GM12878 (cell line): ENCODE data around the gene DSTYK. TPM values are rescaled to one million over a fixed set of nuclear protein-coding genes. Genes with fewer than 3 reads are reported as not detected.

ENCODE experiments used
- CEBPB ChIP-seq, 2 experiments: fragments of 150-350 bp in 1 of 2; IDR thresholded peaks; 2 replicates each; pipeline ENCODE4 v1.6.1; 2012 to 2014; ENCODE audit warnings: low read depth in 2 of 2, low read length in 2 of 2, borderline replicate concordance in 1 of 2, inconsistent platforms in 1 of 2
- KDM1A ChIP-seq: fragments of 200-600 bp; sonication (generic); IDR thresholded peaks from 2 replicates; pipeline ENCODE4 v1.6.1; 2016; ENCODE audit warnings: borderline replicate concordance
- KLF5 ChIP-seq: fragments of 450-650 bp; IDR thresholded peaks from 2 replicates; pipeline ENCODE4 v1.6.1; 2014; ENCODE audit warnings: mild to moderate bottlenecking; ENCODE audit not compliant: partially characterized antibody
- NFIC ChIP-seq: IDR thresholded peaks from 2 replicates; pipeline ENCODE4 v1.6.1; 2012; ENCODE audit warnings: low read depth, mild to moderate bottlenecking, inconsistent platforms, low read length, moderate library complexity
- SMAD5 ChIP-seq: IDR thresholded peaks from 2 replicates; pipeline ENCODE4 v1.6.1; 2016; ENCODE audit warnings: antibody characterized with exemption, low read depth
- SP1 ChIP-seq: IDR thresholded peaks from one replicate; pipeline ENCODE4 v1.6.1; 2011; ENCODE audit warnings: low read depth, low read length
- SREBF1 ChIP-seq: IDR thresholded peaks from 2 replicates; pipeline ENCODE4 v1.6.1; 2012; ENCODE audit warnings: mild to moderate bottlenecking, low read length
- TARDBP ChIP-seq: IDR thresholded peaks from 2 replicates; pipeline ENCODE4 v1.6.1; 2016; ENCODE audit warnings: borderline replicate concordance
- ZNF687 ChIP-seq: fragments of 450-650 bp; IDR thresholded peaks from 2 replicates; pipeline ENCODE4 v1.6.1; 2017; ENCODE audit warnings: mild to moderate bottlenecking, moderate library complexity
- polyA plus RNA-seq, 11 experiments: library from polyadenylated mRNA; depleted of rRNA in 4 of 11; unstranded in 6 of 11; stranded (reverse) in 5 of 11; fragments of >200 nt; fragmentation: Nextera tagmentation in 4 of 11; fragmentation: Illumina TruSeq in 1 of 11; extraction: Ambion mirVana in 4 of 11; extraction: Trizol in 1 of 11; gene quantifications; 1 replicate in 1 of 11; 2 replicates in 10 of 11; pipeline versions ENCODE4 v1.2.1 to v1.2.3, GENCODE V29; 2011 to 2016; ENCODE audit warnings: inconsistent platforms in 2 of 11, missing spikeins in 2 of 11, low read depth in 1 of 11
- total RNA-seq, 4 experiments: library from RNA; depleted of rRNA in 3 of 4; stranded (reverse); fragments of >200 nt in 3 of 4; fragmentation: Illumina TruSeq in 1 of 4; extraction: Trizol in 1 of 4; gene quantifications; 2 replicates each; pipeline versions ENCODE4 v1.2.1 to v1.2.3, GENCODE V29; 2013 to 2021

Gene DSTYK
- total and polyA plus RNA-seq, 10 of the 15 experiments (the other 5 are each of a cell fraction or from before 2014, with no cell fraction given), result 2.7 to 5.5 (median 3.6) TPM

- TF ChIP-seq SMAD5 (no peak; the same call in 1 of the 2 replicates), ZNF687 (peak; percentile 38), SREBF1 (peak; percentile 83), CEBPB (IDR thresholded peaks at IDR 0.05; ENCODE audit: borderline replicate concordance in 1 of 2, low read depth in 2 of 2, low read length in 2 of 2) (no peak), KDM1A (no peak), NFIC (no peak), SP1 (peak; percentile 73), TARDBP (peak; percentile 98), KLF5 (peak; percentile 54)
- TF ChIP-seq, all 136 proteins: peak for 81
These were observed at the start of gene DSTYK (continued) for GRCh38 chr1:205211169-205211838.
